K562 (cell line): ENCODE results near the gene RRAGD. TPM values are rescaled to one million over a fixed set of nuclear protein-coding genes. Genes with fewer than 3 reads are reported as not detected.

Experiments
- ATAC-seq: fragments of 200-7000 bp; cut with Tn5 transposase; 3 replicates; pipeline ENCODE4 v1.9.1; 2020; ENCODE audit warnings: moderate library complexity
- BruUV-seq: library from RNA; stranded (reverse); fragments of 400-500 nt; replicated peaks from 2 replicates; lab custom pipeline; 2021; lab: Mats Ljungman, UMichigan
- CTCF ChIA-PET: fragments of 300-600 bp; formaldehyde crosslinking; extraction: SDS; loops from one replicate; lab custom pipeline; 2021; ENCODE audit warnings: low intra/inter-chr PET ratio; lab: Yijun Ruan, JAX
- POLR2A ChIA-PET: fragments of 300-600, 350-650 bp; sonication (Branson Sonifier 250); formaldehyde crosslinking; extraction: SDS; loops from one replicate; lab custom pipeline; 2021; ENCODE audit warnings: antibody characterized with exemption, inconsistent platforms; lab: Yijun Ruan, JAX
- DNase-seq, 4 experiments: peaks; one replicate each; pipeline versions ENCODE4 v3.0.0 to v3.0.0-alpha.2; 2011 to 2018; ENCODE audit warnings: low spot score in 3 of 4, mixed read lengths in 3 of 4; ENCODE audit errors: extremely low read depth in 1 of 4
- FAIRE-seq: peaks from 2 replicates; lab custom pipeline; 2011; peaks lifted over from hg19 to GRCh38; lab: Jason Lieb, UNC
- H2AFZ ChIP-seq: 2 replicates; pipeline ENCODE4 v1.6.0; 2011; ENCODE audit warnings: low read depth, low read length, control low read depth, inconsistent platforms
- H3K27ac ChIP-seq: fragments of 200-600 bp; 3 replicates; pipeline ENCODE4 v1.8.0; 2011; ENCODE audit warnings: low read depth, mild to moderate bottlenecking, control low read depth, inconsistent platforms, low read length, moderate library complexity, mixed read lengths; ENCODE audit errors: extremely low read depth
- H3K27me3 ChIP-seq, 2 experiments: fragments of 300-600 bp in 1 of 2; 2 replicates in 1 of 2; 3 replicates in 1 of 2; pipeline versions ENCODE4 v1.6.0 to v1.8.0; 2011; ENCODE audit warnings: inconsistent platforms in 2 of 2, low read length in 2 of 2, mild to moderate bottlenecking in 1 of 2, mixed read lengths in 1 of 2, moderate library complexity in 1 of 2; ENCODE audit not compliant: control insufficient read depth in 2 of 2, insufficient read depth in 2 of 2
- H3K36me3 ChIP-seq: fragments of 300-600 bp; 3 replicates; pipeline ENCODE4 v1.8.0; 2011; ENCODE audit warnings: mild to moderate bottlenecking, low read length, inconsistent platforms; ENCODE audit not compliant: control insufficient read depth, insufficient read depth
- H3K4me1 ChIP-seq, 2 experiments: fragments of 200-600 bp in 1 of 2; replicated peaks in 1 of 2; 2 replicates in 1 of 2; 3 replicates in 1 of 2; pipeline versions ENCODE4 v1.5.1 to v1.8.0; 2011; ENCODE audit warnings: inconsistent platforms in 2 of 2, low read length in 2 of 2, mild to moderate bottlenecking in 1 of 2, mixed read lengths in 1 of 2, moderate library complexity in 1 of 2; ENCODE audit not compliant: control insufficient read depth in 2 of 2, insufficient read depth in 2 of 2
- H3K4me2 ChIP-seq: 2 replicates; pipeline ENCODE4 v1.6.1; 2011; ENCODE audit warnings: low read length, control low read depth, inconsistent platforms, mixed read lengths; ENCODE audit not compliant: insufficient read depth
- H3K4me3 ChIP-seq: fragments of 200-600 bp; sonication (generic), shearing (Covaris generic); 2 replicates; pipeline ENCODE4 v1.5.1; 2016; ENCODE audit warnings: control low read depth, inconsistent platforms
- H3K79me2 ChIP-seq: fragments of 200-600 bp; 3 replicates; pipeline ENCODE4 v1.8.0; 2011; ENCODE audit warnings: low read length, inconsistent platforms; ENCODE audit not compliant: control insufficient read depth, insufficient read depth
- H3K9ac ChIP-seq, 2 experiments: 2 replicates each; pipeline versions ENCODE4 v1.6.0 to v1.6.1; 2011; ENCODE audit warnings: low read depth in 2 of 2, low read length in 2 of 2, control low read depth in 1 of 2, inconsistent platforms in 1 of 2, mild to moderate bottlenecking in 1 of 2, mixed read lengths in 1 of 2; ENCODE audit not compliant: insufficient read depth in 1 of 2
- H3K9me1 ChIP-seq: one replicate; pipeline ENCODE4 v1.6.0; 2011; ENCODE audit warnings: inconsistent platforms, mild to moderate bottlenecking, low read length, moderate library complexity; ENCODE audit not compliant: control insufficient read depth, insufficient read depth
- H3K9me3 ChIP-seq: replicated peaks from 2 replicates; pipeline ENCODE4 v1.5.1; 2011; ENCODE audit warnings: low read depth, low read length, inconsistent platforms; ENCODE audit not compliant: control insufficient read depth, insufficient read depth
- H4K20me1 ChIP-seq: replicated peaks from 2 replicates; pipeline ENCODE4 v1.6.1; 2011; ENCODE audit warnings: low read length, inconsistent platforms, mixed read lengths; ENCODE audit not compliant: control insufficient read depth, insufficient read depth
- NFATC3 ChIP-seq: fragments of 450-650 bp; IDR thresholded peaks from 2 replicates; pipeline ENCODE4 v1.6.1; 2017; ENCODE audit warnings: mild to moderate bottlenecking
- NR2F6 ChIP-seq: fragments of 450-650 bp; formaldehyde crosslinking; IDR thresholded peaks from 2 replicates; pipeline ENCODE4 v1.4.0; 2020; ENCODE audit warnings: mild to moderate bottlenecking
- NRF1 ChIP-seq, 2 experiments: fragments of 450-650 bp; IDR thresholded peaks in 1 of 2; conservative IDR thresholded peaks in 1 of 2; 2 replicates each; pipeline ENCODE4 v1.6.1; 2014; ENCODE audit warnings: mild to moderate bottlenecking in 2 of 2
- PTTG1 ChIP-seq: fragments of 450-650 bp; IDR thresholded peaks from 2 replicates; pipeline ENCODE4 v1.6.1; 2016; ENCODE audit warnings: low read depth, mild to moderate bottlenecking, missing genetic modification characterization, missing compliant biosample characterization
- TAF1 ChIP-seq: IDR thresholded peaks from 2 replicates; pipeline ENCODE4 v1.6.1; 2011; ENCODE audit warnings: mild to moderate bottlenecking, low read length, moderate library complexity; ENCODE audit not compliant: insufficient read depth, control insufficient read depth, severe bottlenecking; ENCODE audit errors: extremely low read depth
- TAF15 ChIP-seq: fragments of 200-400 bp; formaldehyde crosslinking; IDR thresholded peaks from 2 replicates; pipeline ENCODE4 v1.6.1; 2017; ENCODE audit warnings: mild to moderate bottlenecking, low read depth, low read length, moderate library complexity
- ZNF830 ChIP-seq: fragments of 250-450 bp; sonication (Bioruptor Pico); IDR thresholded peaks from 2 replicates; pipeline ENCODE4 v1.5.0; 2021; ENCODE audit warnings: mild to moderate bottlenecking
- WGBS: fragments of 100-300 bp; shearing (Covaris generic); methylation state at CpG from one replicate; pipeline ENCODE4 v1.1.6; 2016; ENCODE audit warnings: low coverage, mixed read lengths; ENCODE audit not compliant: insufficient coverage; ENCODE audit errors: missing lambda C conversion rate; 5-methylcytosine and 5-hydroxymethylcytosine counted together
- in situ Hi-C: fragments of 300-500 bp; cut with MboI; formaldehyde crosslinking; loops from 4 replicates; pipeline ENCODE4 v1.15.0; 2018; ENCODE audit warnings: inconsistent platforms, mixed read lengths
- intact Hi-C: fragments of 100-400 bp; cut with micrococcal nuclease; formaldehyde crosslinking; loops from 2 replicates; pipeline ENCODE4 v1.14.2; 2022
- polyA plus RNA-seq, 8 experiments: library from polyadenylated mRNA; depleted of rRNA in 4 of 8; stranded (reverse) in 5 of 8; unstranded in 3 of 8; fragments of >200 nt; fragmentation: Nextera tagmentation in 2 of 8; fragmentation: Illumina TruSeq in 1 of 8; extraction: Ambion mirVana in 2 of 8; extraction: Trizol in 1 of 8; gene quantifications; 2 replicates each; pipeline versions ENCODE4 v1.2.1 to v1.2.3, GENCODE V29; 2011 to 2014; ENCODE audit warnings: inconsistent platforms in 1 of 8, missing spikeins in 1 of 8
- total RNA-seq, 7 experiments: library from RNA; depleted of rRNA in 6 of 7; stranded (reverse); fragments of >200 nt in 6 of 7; fragmentation: Illumina TruSeq in 2 of 7; extraction: Trizol in 2 of 7; gene quantifications; 2 replicates each; pipeline versions ENCODE4 v1.2.1 to v1.2.3, GENCODE V29; 2011 to 2021; ENCODE audit warnings: low replicate concordance in 1 of 7

Gene RRAGD
- total and polyA plus RNA-seq, 9 of the 15 experiments (the other 6 are each of a cell fraction or from before 2014, with no cell fraction given): 0.03 to 0.07 (median 0.04) TPM; not detected in 6

GRCh38 chr6:89392823-89393222 is 19.2 kb downstream of the RRAGD start:
- TF ChIP-seq TAF15 (no peak), PTTG1 (tag) (no peak)
- H3K79me2 ChIP-seq: no peaks in the 10 kb centered on the region
- H3K4me3 ChIP-seq: no peak overlapping the region
- no peak overlapping the region for H3K27ac ChIP-seq
- H3K9ac ChIP-seq: no peak overlapping the region
- CTCF ChIA-PET: no interaction called here
- no peak for DNase-seq
- no peaks in the 10 kb centered on the region for H4K20me1 ChIP-seq
- H3K36me3 ChIP-seq: no peaks in the 10 kb centered on the region
- H3K4me2 ChIP-seq: no peak overlapping the region
- intact Hi-C loops: no loop called here
- no peaks in the 10 kb centered on the region for H3K9me3 ChIP-seq
- no peak overlapping the region for H2AFZ ChIP-seq
- H3K9me1 ChIP-seq: no peaks in the 10 kb centered on the region
- H3K27me3 ChIP-seq: peaks cover 2 to 6% of the 10 kb centered on the region in 2 experiments; a peak in 3 of 5 replicates
- no peak for ATAC-seq
- POLR2A ChIA-PET: no interaction called here
- FAIRE-seq: no peak
- H3K4me1 ChIP-seq: no peaks in the 10 kb centered on the region
- no TSS peak for BruUV-seq
- in situ Hi-C loops: no loop called here

- no peak overlapping the region for H3K9ac ChIP-seq
- ATAC-seq: no peak
- no peaks in the 10 kb centered on the region for H3K9me3 ChIP-seq
- CTCF ChIA-PET: no interaction called here
- no peak overlapping the region for H3K4me3 ChIP-seq
- no TSS peak for BruUV-seq
- H3K9me1 ChIP-seq: no peaks in the 10 kb centered on the region
- H4K20me1 ChIP-seq: no peaks in the 10 kb centered on the region
- intact Hi-C loops: no loop called here
- DNase-seq: no peak
- H3K4me1 ChIP-seq: no peaks in the 10 kb centered on the region
- H3K27me3 ChIP-seq: peaks cover 13 to 19% of the 10 kb centered on the region in 2 experiments; a peak in 3 of 5 replicates
- TF ChIP-seq NRF1 (conservative IDR thresholded peaks at IDR 0.05 in 1 of 2, IDR thresholded peaks at IDR 0.05 in 1 of 2) (no peak), TAF1 (no peak), NFATC3 (no peak), ZNF830 (CRISPR knock-in tag) (no peak), NR2F6 (CRISPR knock-in tag) (no peak)
- TF ChIP-seq, all 486 proteins: peak for 0
- Histone ChIP-seq H3K36me3 (no peaks in the 10 kb centered on the region), H3K4me2 (no peak overlapping the region), H3K79me2 (no peaks in the 10 kb centered on the region), H3K27ac (no peak overlapping the region), H2AFZ (no peak overlapping the region)
- WGBS: 4% methylated on average over 6 of the region's 6 CpGs
- POLR2A ChIA-PET: interaction anchor here (0.8 to 1.4 kb wide), 2 partner anchors 12 kb away, joined by 3 read pairs; no protein-coding TSS in a partner anchor
- in situ Hi-C loops: no loop called here
- no peak for FAIRE-seq
Measured at GRCh38 chr6:89388846-89389245, 23.2 kb downstream of the RRAGD start.
